Osteocyte (in vitro differentiated cells): ENCODE data around the gene GMPPB. TPM values are rescaled to one million over a fixed set of nuclear protein-coding genes. Genes with fewer than 3 reads are reported as not detected.

Source experiments
- DNase-seq: peaks from one replicate; pipeline ENCODE4 v3.0.0; 2021; ENCODE audit warnings: mixed read lengths; ENCODE audit not compliant: unreplicated experiment; ENCODE audit errors: extremely low spot score
- H3K27ac Mint-ChIP-seq: one replicate; pipeline ENCODE4 v1.8.0; 2021; ENCODE audit warnings: mild to moderate bottlenecking, mixed read lengths; ENCODE audit not compliant: unreplicated experiment
- H3K27me3 Mint-ChIP-seq: one replicate; pipeline ENCODE4 v1.8.0; 2021; ENCODE audit warnings: mixed read lengths; ENCODE audit not compliant: unreplicated experiment
- H3K36me3 Mint-ChIP-seq: one replicate; pipeline ENCODE4 v1.8.0; 2021; ENCODE audit warnings: mixed read lengths; ENCODE audit not compliant: unreplicated experiment
- H3K4me1 Mint-ChIP-seq: one replicate; pipeline ENCODE4 v1.8.0; 2021; ENCODE audit warnings: mixed read lengths; ENCODE audit not compliant: unreplicated experiment
- H3K4me3 Mint-ChIP-seq: one replicate; pipeline ENCODE4 v1.8.0; 2021; ENCODE audit warnings: mild to moderate bottlenecking, moderate library complexity, mixed read lengths; ENCODE audit not compliant: unreplicated experiment
- H3K9me3 Mint-ChIP-seq: one replicate; pipeline ENCODE4 v1.8.0; 2021; ENCODE audit warnings: mixed read lengths; ENCODE audit not compliant: unreplicated experiment
- CTCF ChIP-seq: fragments of 200-600 bp; sonication (generic); IDR thresholded peaks from 2 replicates; pipeline ENCODE4 v1.5.0; 2021; ENCODE audit warnings: antibody characterized with exemption, mild to moderate bottlenecking, moderate library complexity
- total RNA-seq: library from RNA; stranded (reverse); gene quantifications from 2 replicates; pipeline ENCODE4 v1.2.1, GENCODE V29; 2021

The GMPPB gene
- total RNA-seq, 1 donor from 2014 or later = 27.5 TPM

GRCh38 chr3:49683162-49683561 lies 40.6 kb downstream of the GMPPB start:
- peaks cover 4% of the 10 kb centered on the region for H3K4me1 Mint-ChIP-seq
- no peaks in the 10 kb centered on the region for H3K27me3 Mint-ChIP-seq
- H3K27ac Mint-ChIP-seq = no peak overlapping the region
- no peak for TF ChIP-seq CTCF
- no peak overlapping the region for H3K4me3 Mint-ChIP-seq
- H3K9me3 Mint-ChIP-seq = no peaks in the 10 kb centered on the region
- no peak for DNase-seq
- H3K36me3 Mint-ChIP-seq = peaks cover 27% of the 10 kb centered on the region

GRCh38 chr3:49681543-49681942 lies 42.2 kb downstream of the GMPPB start:
- H3K27me3 Mint-ChIP-seq = no peaks in the 10 kb centered on the region
- peaks cover 29% of the 10 kb centered on the region for H3K36me3 Mint-ChIP-seq
- no peak overlapping the region for H3K4me3 Mint-ChIP-seq
- no peak for DNase-seq
- no peaks in the 10 kb centered on the region for H3K9me3 Mint-ChIP-seq
- no peak overlapping the region for H3K27ac Mint-ChIP-seq
- TF ChIP-seq CTCF = no peak
- peaks cover 4% of the 10 kb centered on the region for H3K4me1 Mint-ChIP-seq

- no peaks in the 10 kb centered on the region for H3K9me3 Mint-ChIP-seq
- peaks cover 3% of the 10 kb centered on the region for H3K4me1 Mint-ChIP-seq
- peaks cover 29% of the 10 kb centered on the region for H3K36me3 Mint-ChIP-seq
- DNase-seq = no peak
- H3K27me3 Mint-ChIP-seq = no peaks in the 10 kb centered on the region
- TF ChIP-seq CTCF = no peak
- no peak overlapping the region for H3K4me3 Mint-ChIP-seq
- no peak overlapping the region for H3K27ac Mint-ChIP-seq
Observed at GRCh38 chr3:49681232-49681522, 42.6 kb downstream of the GMPPB start.

GRCh38 chr3:49680493-49681231 lies 43.1 kb downstream of the GMPPB start:
- Mint-ChIP-seq H3K36me3 (peaks cover 29% of the 10 kb centered on the region), H3K9me3 (no peaks in the 10 kb centered on the region), H3K4me3 (no peak overlapping the region), H3K27ac (no peak overlapping the region), H3K27me3 (no peaks in the 10 kb centered on the region), H3K4me1 (peaks cover 3% of the 10 kb centered on the region)
- DNase-seq = no peak
- no peak for TF ChIP-seq CTCF

- H3K27ac Mint-ChIP-seq = no peak overlapping the region
Observed at GRCh38 chr3:49675912-49676311, 47.8 kb downstream of the GMPPB start.

More at GRCh38 chr3:49675912-49676311, 47.8 kb downstream of the GMPPB start:
- DNase-seq = no peak
- Mint-ChIP-seq H3K27me3 (no peaks in the 10 kb centered on the region), H3K36me3 (peaks cover 14% of the 10 kb centered on the region), H3K9me3 (no peaks in the 10 kb centered on the region), H3K4me3 (no peak overlapping the region), H3K4me1 (peaks cover 17% of the 10 kb centered on the region)
- TF ChIP-seq CTCF = no peak
